GM12865 (cell line): ENCODE results near the gene HS3ST1.

Experiments
- DNase-seq: peaks from one replicate; pipeline ENCODE4 v3.0.0; 2010; ENCODE audit warnings: low read depth
- H3K4me3 ChIP-seq: 2 replicates; pipeline ENCODE4 v1.5.1; 2011; ENCODE audit warnings: mild to moderate bottlenecking, low read depth, low read length, control low read depth
- CTCF ChIP-seq: IDR thresholded peaks from 2 replicates; pipeline ENCODE4 v1.5.1; 2011; ENCODE audit warnings: low read length, control low read depth, low read depth, inconsistent platforms; ENCODE audit not compliant: insufficient read depth; ENCODE audit errors: missing control alignments

Gene HS3ST1

GRCh38 chr4:11415409-11416070 is 13.2 kb downstream of the HS3ST1 start:
- no peak overlapping the region for H3K4me3 ChIP-seq
- TF ChIP-seq CTCF: no peak
- peak; percentile 41 for DNase-seq

GRCh38 chr4:11412211-11412610 is 16.5 kb downstream of the HS3ST1 start:
- H3K4me3 ChIP-seq: no peak overlapping the region
- no peak for TF ChIP-seq CTCF
- DNase-seq: no peak

- DNase-seq: no peak
- TF ChIP-seq CTCF: no peak
- no peak overlapping the region for H3K4me3 ChIP-seq
Measured at GRCh38 chr4:11409632-11410031, 19.1 kb downstream of the HS3ST1 start.

- H3K4me3 ChIP-seq: no peak overlapping the region
- TF ChIP-seq CTCF: no peak
- no peak for DNase-seq
Measured at GRCh38 chr4:11408233-11408967, 20.3 kb downstream of the HS3ST1 start.

- no peak for DNase-seq
- no peak for TF ChIP-seq CTCF
- H3K4me3 ChIP-seq: no peak overlapping the region
Measured at GRCh38 chr4:11407551-11407950, 21.1 kb downstream of the HS3ST1 start.

- DNase-seq: no peak
- no peak overlapping the region for H3K4me3 ChIP-seq
- TF ChIP-seq CTCF: no peak
Measured at GRCh38 chr4:11404431-11404830, 24.3 kb downstream of the HS3ST1 start.
